AG20443 (cell line): ENCODE measurements around the gene ELL.
"Not testable (repeated sequence)": the region's sequence is repeated elsewhere in the genome, so short reads cannot be mapped to it uniquely, and the experiment has no call there.

ENCODE experiments used
- DNase-seq: peaks from one replicate; pipeline ENCODE4 v3.0.0; 2012; ENCODE audit warnings: low spot score, mixed read lengths

ELL gene

GRCh38 chr19:18521692-18522123 lies at the start of gene ELL:
ELL (minus strand) TSS chr19:18522070; CDS start chr19:18522055, 15 bp downstream.
- no peak for DNase-seq

- no peak for DNase-seq
Observed at GRCh38 chr19:18568367-18568766, 46.5 kb upstream of the ELL start.

GRCh38 chr19:18566953-18567352 lies 45.1 kb upstream of the ELL start:
- DNase-seq: no peak

GRCh38 chr19:18562086-18562485 lies 40.2 kb upstream of the ELL start:
- no peak for DNase-seq

GRCh38 chr19:18559685-18560084 lies 37.8 kb upstream of the ELL start:
- DNase-seq: no peak

GRCh38 chr19:18558604-18559003 lies 36.7 kb upstream of the ELL start:
- no peak for DNase-seq

- DNase-seq: no peak
Observed at GRCh38 chr19:18558202-18558555, 36.3 kb upstream of the ELL start.

- peak; percentile 98 for DNase-seq
Observed at GRCh38 chr19:18557411-18558201, 35.7 kb upstream of the ELL start, which contains the start of gene KXD1. KXD1 (plus strand) TSS chr19:18557870; CDS start chr19:18562057, 4,187 bp downstream.

- DNase-seq: no peak
Observed at GRCh38 chr19:18551631-18552030, 29.8 kb upstream of the ELL start.

GRCh38 chr19:18543814-18544475 lies 22.1 kb upstream of the ELL start:
- DNase-seq: peak; percentile 58

- DNase-seq: peak; percentile 99
Observed at GRCh38 chr19:18542941-18543813, 21.3 kb upstream of the ELL start, which contains the start of gene FKBP8. FKBP8 (minus strand) TSS chr19:18543573; CDS start chr19:18541970, 1,603 bp downstream.

- DNase-seq: no peak
Observed at GRCh38 chr19:18541992-18542940, 20.4 kb upstream of the ELL start.

- DNase-seq: peak; percentile 63
Observed at GRCh38 chr19:18541258-18541991, 19.6 kb upstream of the ELL start.

- not testable (repeated sequence) for DNase-seq
Observed at GRCh38 chr19:18540200-18540599, 18.3 kb upstream of the ELL start.

- DNase-seq: no peak
Observed at GRCh38 chr19:18539372-18539771, 17.5 kb upstream of the ELL start.

- no peak for DNase-seq
Observed at GRCh38 chr19:18538115-18538514, 16.2 kb upstream of the ELL start.

- no peak for DNase-seq
Observed at GRCh38 chr19:18537431-18537830, 15.6 kb upstream of the ELL start.

- no peak for DNase-seq
Observed at GRCh38 chr19:18536475-18536874, 14.6 kb upstream of the ELL start.

- DNase-seq: no peak
Observed at GRCh38 chr19:18533058-18533457, 11.2 kb upstream of the ELL start.

- no peak for DNase-seq
Observed at GRCh38 chr19:18532168-18532890, 10.5 kb upstream of the ELL start.
